HG03103 (cell line): ENCODE measurements around the gene KIRREL3.

Experiments
- ATAC-seq: cut with Tn5 transposase; IDR thresholded peaks from one replicate; pipeline ENCODE4 v1.9.1; 2021; ENCODE audit warnings: low read depth; ENCODE audit not compliant: unreplicated experiment

The KIRREL3 gene

DNA sequence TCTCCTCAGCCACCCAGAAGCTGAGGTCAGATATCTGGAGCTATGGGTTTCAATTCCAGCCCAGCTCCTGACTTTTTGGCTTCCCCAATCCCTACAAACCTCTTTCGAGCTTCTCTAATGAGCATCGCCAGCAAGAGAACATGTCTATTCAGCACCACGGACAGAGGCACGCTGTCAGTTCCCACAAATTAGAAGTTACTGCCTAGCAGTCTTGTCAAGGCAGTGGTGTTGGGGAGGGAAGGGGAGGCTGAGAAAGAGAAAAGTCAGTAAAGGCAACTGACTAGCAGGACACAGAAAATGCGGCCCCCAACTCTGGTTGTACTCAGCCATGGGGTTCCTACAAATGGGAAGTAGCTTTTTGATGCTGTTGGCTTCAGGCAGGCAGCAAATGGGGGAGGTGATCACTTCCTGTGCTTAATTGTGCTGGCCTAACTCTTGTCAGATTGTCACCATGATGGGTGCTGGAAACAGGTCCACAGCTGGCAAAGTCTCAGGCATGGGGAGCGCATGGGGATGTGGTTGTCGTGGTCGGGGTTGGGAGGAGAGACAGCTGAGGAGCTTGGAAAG, 439.2 kb downstream of the KIRREL3 start:
- no peak for ATAC-seq

DNA sequence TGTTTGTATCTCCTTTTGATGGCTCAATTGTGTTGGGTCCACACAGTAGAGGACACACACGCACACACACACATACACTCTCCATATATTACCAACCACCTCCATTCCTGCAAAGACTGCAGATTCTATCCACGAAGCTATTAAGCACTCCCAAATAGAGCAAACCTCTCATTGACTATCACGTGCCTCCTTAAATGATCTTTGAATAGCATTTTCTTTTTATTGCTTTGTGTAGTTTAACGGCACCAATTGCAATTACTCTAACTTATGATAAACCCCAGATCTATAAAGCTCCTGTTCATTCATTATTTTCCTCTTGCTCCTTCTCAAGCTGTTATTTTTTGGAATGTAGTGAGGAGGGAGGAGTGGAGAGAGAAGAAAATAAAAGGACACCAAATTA, 440.3 kb downstream of the KIRREL3 start:
- ATAC-seq: no peak

DNA sequence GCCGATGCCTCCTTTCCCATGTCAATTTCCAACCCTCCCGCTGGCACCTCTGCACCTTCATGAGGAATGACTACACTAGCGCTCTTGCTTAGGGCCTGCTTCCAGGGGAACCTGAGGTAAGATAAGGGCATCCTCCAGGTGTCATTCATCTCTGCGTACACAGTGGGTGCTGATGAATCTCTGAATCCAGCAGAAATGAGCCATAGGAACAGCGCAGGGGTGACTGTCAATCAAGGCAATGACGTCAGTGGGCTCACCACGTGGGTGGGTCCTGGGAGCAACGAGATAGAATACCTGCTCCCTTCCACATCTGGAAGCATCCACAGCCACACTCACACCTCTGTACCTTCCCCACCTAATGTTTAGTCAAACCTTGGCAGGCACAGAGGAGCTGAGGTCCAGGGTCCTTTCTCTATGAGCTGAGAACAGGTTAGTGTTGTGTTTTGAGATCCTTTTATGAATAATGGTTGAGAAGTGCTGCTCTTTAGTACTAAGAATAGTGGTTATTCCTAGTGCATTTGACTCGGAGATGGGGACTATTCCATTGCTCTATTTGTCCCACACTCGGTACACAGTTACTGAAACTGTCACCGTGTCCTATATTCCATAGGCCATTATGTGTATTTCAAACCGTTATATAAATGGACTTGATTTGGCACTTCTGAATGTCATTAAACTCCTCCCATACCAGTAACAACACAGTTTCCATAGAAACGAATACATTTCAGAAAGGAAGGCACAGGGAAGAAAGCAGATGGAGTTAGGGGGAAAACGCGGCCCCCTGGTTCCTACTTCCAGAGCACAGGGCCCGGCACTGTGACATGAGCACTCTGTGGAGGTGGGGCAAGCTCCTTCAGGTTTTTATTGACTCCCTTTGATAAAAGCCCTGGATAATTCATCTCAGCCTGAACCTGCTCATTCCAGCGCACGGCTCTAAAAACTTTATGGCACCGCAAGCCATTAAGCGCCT, 451.7 kb downstream of the KIRREL3 start:
- ATAC-seq: no peak

DNA sequence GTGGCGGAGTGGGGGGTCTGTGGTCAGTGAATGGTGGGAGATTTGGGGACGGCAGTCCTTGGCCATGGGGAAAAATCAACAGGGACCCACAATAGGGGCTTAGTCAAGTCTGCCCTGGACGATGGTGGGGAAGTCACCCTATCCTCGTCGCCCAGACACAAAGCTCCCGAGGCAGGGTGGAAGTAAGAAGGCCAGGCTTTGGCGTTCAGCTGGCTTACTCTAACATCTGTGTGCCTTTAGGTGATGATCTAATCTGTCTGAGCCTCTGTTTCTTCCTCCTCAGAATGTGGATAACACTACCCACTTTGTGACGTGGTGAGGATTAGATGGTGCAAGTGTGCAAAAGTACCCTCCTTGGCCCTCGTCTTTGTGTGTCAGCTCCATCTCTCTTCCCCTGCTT, 452.9 kb downstream of the KIRREL3 start:
- ATAC-seq: no peak

DNA sequence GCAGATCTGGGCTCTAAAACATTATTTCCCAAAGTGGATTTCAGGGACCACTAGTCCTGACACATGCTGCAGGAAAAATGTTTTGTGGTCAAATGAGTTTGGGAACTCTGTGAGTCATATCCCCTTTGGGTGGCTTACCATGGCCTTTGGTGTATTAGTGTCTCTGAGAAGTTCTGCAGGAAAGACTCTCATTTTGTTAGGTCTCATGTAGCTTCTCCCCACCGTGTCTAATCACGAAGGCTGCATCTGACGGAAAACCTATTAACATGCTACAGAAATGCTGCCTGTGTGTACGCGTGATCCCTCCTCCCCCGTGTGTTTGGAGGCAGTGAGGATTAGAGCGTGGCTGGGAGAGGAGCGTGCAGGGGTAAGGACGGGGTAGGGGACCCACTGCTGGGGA, 453.4 kb downstream of the KIRREL3 start:
- ATAC-seq: no peak

DNA sequence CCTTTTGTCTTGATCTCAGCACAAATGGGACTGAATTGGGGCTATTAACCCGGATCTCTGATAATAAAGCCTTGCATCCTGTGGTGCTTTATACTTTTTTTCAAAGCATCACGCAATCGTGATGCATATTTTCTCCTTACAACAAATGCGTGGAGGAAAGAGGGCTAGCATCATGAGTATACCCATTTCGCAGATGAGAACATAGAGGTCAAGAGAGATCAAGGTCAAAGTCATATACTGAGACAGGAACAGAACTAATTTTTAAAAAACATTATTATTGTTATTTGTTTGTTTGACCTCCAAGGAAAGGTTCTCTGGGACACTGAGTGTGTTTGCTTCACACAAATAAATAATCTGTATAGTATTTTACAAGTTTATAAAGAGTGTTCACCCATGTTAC, 453.9 kb downstream of the KIRREL3 start:
- no peak for ATAC-seq

DNA sequence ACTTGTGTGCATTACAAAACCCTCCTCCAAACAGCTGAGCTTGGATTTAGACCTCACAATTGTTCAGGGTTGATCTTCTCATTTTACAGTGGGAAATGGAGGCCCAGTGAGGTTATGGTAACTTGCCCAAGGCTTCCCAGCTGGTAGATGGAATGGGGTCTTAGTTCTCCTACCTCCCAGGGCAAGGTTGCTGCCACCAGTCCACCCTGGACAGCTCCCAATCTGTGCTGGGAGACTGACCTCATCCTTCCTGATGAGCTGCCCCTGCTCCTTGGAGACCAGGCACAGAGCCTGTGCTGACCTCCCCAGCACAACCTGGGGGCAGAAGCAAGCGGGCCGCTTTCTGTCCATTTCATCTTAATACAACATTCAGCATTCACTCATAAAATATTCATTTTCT, 454.4 kb downstream of the KIRREL3 start:
- ATAC-seq: no peak

DNA sequence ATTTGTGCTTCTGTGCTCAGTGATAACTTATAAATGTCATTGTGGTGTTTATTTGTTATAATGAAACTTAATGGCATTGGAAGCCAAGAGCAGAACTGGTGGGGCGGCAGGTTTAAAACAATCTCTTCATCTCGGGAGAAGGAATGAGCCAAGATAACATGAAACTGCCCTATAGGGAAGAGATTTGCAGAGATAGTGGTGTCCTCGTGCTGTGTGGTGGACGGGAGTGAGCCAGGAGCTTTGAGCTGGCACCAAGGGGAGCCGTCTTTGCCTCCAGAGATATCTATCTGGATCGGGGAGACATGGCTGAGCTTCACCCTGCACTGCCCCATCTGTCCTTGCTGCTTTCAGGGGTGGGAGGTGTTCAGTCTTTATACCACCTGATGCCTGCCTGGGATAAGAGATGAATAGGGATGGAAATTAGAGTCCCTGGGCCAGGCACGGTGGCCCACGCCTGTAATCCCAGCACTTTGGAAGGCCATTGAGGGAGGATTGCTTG, 455.5 kb downstream of the KIRREL3 start:
- no peak for ATAC-seq

DNA sequence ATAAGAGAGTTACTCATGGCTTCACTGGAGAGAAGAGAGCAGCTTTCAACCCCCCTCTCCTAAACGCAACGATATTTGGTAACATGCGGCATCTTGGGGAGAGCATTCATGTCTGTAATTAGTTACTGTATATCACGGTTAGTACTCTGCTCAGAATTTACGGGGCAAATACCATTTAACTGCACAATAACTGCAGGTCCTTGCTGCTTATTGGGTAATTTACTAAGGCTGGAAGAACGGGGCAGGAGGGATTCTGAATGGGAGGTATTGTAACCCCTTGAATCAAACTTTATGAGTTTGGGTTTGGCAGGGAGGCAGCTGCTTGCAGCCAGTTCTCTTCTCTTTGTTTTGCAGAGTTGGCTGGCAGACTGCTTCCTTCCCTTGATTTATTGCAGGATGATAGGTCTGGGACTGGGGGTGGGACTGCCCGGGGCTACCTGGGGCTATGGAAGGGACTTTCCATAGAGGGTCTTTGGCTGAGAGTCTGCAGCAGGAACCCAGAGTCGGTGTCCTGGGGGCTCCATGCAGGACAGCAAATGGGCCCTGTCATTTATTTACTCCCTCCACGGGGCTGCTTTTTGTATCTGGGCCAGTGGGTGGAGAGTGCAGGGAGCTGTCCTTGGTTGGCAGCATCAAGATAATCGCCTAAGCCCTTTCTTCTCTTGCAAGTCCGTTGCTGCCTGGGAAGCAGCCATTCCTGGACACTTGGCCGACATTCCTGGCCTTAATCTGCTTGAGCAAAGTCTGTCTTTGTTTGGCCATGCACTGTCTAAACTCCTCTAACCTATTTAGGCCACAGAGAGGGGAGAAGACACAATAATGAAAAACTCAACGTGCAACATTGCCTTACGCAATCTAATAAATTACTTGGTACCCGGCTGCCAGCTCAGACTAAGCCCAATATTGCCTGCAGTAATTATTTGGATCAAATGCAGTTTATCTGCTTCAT, 456.2 kb downstream of the KIRREL3 start:
- no peak for ATAC-seq

DNA sequence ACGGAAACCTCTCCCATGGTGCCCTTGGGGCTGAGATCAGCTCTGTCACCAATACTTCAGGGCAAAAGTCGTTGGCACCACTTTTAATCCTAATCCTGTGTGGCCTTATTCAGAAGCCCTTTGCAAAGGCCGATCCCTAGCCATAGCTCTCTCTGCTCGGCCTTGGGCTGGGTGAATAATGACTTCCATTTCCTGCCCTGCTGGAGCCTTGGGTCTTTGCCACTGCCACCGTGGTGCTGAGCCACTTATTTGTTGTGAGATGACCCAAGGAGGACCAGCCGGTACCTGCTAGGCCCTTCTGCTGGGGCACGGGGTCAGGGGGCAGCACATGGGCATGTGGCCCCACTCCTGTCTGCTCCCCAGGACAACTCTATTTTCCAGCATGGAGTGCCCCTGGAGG, 456.9 kb downstream of the KIRREL3 start:
- no peak for ATAC-seq

DNA sequence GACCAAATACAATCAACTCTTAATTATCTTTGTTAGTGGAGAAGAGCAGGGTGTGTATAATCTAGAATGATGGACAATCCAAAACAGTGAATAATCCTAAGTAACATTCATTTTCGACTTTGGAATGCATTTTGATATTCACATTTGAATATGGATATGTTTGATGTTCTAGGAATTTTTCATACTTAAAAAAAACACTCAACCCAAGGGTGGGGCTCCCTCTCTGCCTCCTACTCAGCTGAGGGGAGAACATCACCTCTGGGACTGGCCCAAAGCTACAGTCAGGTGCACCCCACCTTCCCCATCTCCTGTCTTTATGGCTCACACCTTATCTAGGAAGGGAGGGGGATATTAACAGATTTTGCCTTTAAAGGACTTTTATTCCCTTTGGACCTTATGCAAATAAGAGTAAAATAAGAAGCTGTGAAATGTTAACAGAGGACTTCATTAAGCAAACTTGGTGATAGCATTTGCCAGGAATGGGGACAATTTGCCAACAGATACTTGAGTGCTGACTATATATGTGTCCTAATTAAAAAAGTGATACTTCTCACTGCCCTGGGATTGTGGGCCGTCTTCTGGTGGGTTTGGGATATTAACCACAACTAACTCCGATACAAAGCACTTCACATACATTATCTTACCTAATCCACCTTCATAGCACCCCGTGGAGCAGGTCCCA, 458.1 kb downstream of the KIRREL3 start:
- ATAC-seq: no peak

DNA sequence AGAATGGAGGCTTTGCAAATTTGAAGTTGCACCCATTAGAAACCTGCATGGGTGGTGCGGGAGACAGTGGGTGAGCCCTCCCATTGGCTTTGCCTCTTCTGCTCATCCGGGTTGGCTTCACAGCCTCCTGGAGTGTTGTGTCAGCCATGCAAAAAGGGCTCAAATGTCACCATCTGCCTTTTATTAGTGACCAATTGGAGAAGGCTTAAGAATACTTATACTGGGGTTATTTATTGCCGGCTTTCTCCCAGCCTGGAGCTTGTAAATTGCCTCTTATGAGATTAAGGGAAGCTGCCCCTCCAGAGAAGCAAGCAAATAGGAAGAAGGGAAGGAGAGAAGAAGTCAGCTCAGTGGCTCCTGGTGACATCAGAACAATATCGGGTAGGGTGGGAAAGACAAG, 462.5 kb downstream of the KIRREL3 start:
- ATAC-seq: no peak

DNA sequence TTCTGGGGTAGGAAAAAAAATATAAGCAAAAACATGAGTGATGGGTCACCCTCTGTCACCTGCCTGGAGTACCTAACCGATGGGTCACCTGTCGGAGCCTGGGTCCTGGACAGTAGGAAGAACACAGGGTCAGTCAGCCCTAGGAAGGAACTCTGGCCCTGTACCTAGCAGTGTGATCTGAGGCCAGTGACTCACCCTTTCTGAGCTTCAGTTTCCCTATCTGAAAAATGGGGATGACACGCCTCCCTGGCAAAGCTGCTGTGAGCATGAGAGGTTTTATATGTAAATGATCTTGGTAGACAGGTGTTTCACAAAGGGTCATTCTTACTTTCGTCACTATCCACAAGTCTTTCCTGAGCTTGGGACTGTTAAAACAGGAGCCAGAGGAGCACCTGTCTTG, 463.1 kb downstream of the KIRREL3 start:
- no peak for ATAC-seq

DNA sequence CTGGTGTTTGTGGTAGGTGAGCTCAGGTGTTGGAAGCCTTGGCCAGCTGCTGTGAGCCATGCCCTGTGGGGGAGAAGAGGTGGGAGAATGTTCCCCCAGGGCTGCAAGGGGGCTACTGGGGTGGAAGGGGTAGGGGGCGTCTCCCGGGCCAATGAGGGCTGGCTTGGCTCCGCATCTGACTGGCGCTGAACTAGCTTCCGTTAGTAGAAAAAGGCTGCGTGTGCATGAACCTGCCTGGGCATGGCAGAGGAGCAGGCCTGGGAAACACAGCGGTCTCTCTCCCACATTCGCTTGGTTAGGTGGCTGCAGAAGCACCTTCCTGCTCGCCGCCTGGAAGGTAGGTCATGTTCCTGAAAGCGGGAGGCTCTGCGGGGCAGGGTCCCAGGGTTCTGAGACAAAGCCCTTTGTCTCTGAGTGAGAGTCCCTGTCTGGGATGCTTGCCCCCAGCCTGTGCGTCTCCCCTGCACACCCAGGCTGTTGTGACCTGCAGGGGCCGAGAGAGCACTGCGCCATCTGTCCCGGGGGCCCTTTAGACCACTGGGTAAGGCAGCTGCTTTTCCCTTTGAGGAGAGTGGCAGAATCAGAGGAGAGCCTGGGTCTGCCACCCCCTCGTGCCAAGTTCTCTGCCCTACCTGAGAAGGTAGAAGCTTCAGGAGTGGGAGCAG, 466.3 kb downstream of the KIRREL3 start:
- no peak for ATAC-seq

DNA sequence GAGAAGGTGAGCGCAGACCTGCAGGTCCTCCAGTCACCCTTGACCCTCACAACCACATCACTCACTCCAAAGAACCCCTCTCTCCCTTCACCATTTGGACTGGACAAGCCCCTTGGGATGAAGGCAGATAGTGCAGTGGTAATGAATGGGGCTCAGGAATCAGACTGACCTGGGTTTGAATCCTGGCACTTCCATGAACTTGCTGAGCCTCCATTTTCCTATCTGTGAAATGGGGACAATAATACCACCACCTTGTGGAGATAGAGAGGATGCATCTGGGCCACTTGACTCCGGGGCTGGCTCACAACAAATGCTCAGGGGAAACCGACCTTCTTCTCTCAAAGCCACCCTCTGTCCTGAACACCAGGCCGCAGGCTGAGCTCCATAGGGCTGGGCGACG, 467.0 kb downstream of the KIRREL3 start:
- ATAC-seq: no peak

DNA sequence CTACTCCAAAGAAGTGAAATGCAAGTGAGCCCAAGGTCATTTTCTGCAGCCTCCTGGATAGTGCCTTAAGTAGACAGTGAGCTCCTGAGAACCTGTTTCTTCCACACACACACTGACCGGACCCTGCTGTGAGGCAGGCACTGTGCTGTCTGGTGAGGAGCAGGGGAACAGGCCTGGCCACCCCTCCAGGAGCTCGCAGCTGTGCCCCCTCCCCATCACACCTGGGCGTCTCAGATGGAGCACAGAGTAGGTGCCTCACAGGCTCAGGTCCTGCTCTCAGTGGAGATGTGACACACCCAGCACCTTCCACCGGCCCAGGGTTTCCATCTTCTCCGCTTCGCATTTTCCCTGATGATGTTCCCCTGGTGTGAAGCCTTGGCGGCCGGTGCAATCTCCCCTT, 470.2 kb downstream of the KIRREL3 start:
- ATAC-seq: no peak

DNA sequence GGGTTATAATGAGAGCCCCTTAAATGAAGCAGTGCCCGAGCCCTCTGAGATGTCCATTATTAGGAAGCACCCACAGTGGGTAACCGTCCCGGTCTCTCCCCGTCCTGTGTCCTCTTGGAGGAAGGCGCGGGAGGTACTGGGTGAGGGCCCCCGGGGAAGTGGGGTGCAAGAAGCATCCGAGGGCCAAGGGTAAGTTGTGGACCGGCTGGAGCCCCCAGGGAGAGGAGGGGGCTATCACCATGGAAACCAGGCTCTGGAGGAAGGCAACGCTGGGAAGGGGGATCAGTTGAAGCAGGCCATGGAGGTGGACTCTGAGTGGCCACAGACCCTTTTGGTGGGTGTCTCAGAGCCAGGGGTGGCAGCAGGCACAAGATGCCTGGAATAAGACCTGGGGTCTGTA, 471.5 kb downstream of the KIRREL3 start:
- no peak for ATAC-seq

DNA sequence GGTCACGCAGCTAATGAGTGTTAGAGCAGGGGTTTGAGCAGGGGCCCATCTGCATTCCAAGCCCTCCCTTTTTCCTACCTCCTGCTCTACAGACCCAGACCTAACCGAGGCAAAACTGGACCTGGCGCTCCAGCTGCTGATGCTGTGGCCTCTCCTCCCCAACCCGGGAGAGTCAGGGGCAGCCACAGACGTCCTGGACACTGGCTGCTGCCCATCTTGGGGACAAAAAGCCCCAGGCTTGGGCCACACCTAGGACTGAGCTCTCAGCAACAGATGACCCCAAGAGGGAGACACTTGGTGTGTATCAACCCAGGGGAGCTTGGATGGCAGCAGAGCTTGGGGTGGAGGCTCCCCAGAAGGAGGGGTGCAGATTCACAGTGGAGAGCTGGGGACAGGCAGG, 472.5 kb downstream of the KIRREL3 start:
- no peak for ATAC-seq

DNA sequence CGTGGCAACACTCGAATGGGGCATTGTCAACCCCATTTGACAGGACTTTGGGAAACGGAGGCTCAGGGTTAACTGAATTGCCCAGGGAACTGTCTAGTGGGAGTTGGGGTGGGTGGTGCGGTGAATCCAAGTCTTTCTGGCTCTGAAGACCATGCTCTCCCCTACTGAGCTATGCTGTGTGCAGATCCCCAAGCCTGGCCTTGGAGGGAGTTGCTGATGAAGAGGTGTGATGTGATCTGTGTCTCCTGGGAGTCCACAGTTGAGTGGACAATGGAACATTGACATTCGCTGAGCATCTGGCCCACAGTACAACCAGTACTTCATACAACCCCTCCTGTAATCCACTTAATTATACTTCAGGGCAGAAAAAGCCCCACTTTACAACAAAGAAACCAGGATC, 472.9 kb downstream of the KIRREL3 start:
- ATAC-seq: no peak

DNA sequence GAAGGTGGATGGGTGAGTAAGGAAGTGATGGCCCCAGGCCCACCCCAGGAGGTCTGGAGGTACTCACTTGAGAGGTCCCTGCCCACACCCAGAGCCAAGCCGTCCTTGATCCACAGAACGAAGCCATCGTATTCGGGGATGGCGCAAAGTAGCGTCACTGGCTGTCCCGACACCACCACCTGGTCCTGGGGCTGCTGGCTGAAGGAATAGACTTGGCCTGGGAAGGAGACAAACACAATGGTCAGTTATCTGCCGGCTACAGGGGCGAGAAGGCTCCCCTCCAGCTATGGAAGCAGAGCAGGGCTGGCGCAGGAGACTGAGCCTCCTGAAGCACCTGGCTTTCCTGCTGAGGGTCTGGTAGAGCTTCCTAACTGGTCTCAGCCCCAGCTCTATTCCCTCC, 474.1 kb downstream of the KIRREL3 start:
- ATAC-seq: no peak
